ENCODE results near the gene CDKN1B.

DNA sequence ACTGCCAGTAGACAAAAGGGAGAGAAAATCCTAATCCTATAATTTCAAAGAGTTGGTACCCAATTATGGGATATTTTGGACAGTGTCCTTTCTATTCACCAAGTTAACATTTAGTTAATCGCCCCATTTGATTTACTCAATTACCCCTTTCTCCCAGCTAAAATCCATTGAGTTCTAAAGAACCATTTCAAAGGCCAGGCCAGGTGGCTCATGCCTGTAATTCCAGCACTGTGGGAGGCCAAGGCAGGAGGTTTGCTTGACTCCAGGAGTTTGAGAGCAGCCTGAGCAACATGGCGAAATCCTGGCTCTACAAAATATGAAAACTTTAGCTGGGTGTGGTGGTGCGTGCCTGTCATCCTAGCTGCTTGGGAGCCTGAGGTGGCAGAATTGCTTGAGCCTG, 15.7 kb upstream of the CDKN1B start:
- TF ChIP-seq, protein P1, sequence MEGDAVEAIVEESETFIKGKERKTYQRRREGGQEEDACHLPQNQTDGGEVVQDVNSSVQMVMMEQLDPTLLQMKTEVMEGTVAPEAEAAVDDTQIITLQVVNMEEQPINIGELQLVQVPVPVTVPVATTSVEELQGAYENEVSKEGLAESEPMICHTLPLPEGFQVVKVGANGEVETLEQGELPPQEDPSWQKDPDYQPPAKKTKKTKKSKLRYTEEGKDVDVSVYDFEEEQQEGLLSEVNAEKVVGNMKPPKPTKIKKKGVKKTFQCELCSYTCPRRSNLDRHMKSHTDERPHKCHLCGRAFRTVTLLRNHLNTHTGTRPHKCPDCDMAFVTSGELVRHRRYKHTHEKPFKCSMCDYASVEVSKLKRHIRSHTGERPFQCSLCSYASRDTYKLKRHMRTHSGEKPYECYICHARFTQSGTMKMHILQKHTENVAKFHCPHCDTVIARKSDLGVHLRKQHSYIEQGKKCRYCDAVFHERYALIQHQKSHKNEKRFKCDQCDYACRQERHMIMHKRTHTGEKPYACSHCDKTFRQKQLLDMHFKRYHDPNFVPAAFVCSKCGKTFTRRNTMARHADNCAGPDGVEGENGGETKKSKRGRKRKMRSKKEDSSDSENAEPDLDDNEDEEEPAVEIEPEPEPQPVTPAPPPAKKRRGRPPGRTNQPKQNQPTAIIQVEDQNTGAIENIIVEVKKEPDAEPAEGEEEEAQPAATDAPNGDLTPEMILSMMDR (IDR thresholded peaks at IDR 0.05 in 4 of 5, conservative IDR thresholded peaks at IDR 0.05 in 1 of 5): no peak
- TF ChIP-seq POLR2A (IDR thresholded peaks at IDR 0.05): no peak
